Measurements from ENCODE around the gene BIRC3.
"Not testable (repeated sequence)": the region's sequence is repeated elsewhere in the genome, so short reads cannot be mapped to it uniquely, and the experiment has no call there.

BIRC3 gene

GRCh38 chr11:102368472-102368871, 51.2 kb downstream of the BIRC3 start:
- H3K79me2 ChIP-seq (ENCODE audit: insufficient read depth, low read length), result no peaks in the 10 kb centered on the region
- H3K9ac ChIP-seq (ENCODE audit: low read length), result no peak overlapping the region

GRCh38 chr11:102374633-102375424, 57.5 kb downstream of the BIRC3 start:
- H2AFZ ChIP-seq (ENCODE audit: low read length); H3K79me2 ChIP-seq (ENCODE audit: insufficient read depth, low read length): not testable (repeated sequence)

More at GRCh38 chr11:102368472-102368871, 51.2 kb downstream of the BIRC3 start:
- Histone ChIP-seq H3K27ac (ENCODE audit: low read depth, low read length, poor library complexity, severe bottlenecking) (no peak overlapping the region), H3K4me2 (ENCODE audit: low read length) (no peak overlapping the region), H3K9me2 (ENCODE audit: low read depth, low read length) (no peaks in the 10 kb centered on the region), H2AFZ (ENCODE audit: low read length) (no peak overlapping the region), H3K36me3 (ENCODE audit: insufficient read depth, low read length) (peaks cover 42% of the 10 kb centered on the region), H3K9me3 (ENCODE audit: low read length) (no peaks in the 10 kb centered on the region), H3K4me3 (ENCODE audit: low read depth, low read length, poor library complexity, severe bottlenecking) (no peak overlapping the region), H3K4me1 (ENCODE audit: insufficient read depth, low read length, severe bottlenecking) (no peaks in the 10 kb centered on the region), H3F3A (ENCODE audit: insufficient read depth, low read length) (no peaks in the 10 kb centered on the region), H3K27me3 (ENCODE audit: insufficient read depth, low read length) (no peaks in the 10 kb centered on the region), H4K20me1 (ENCODE audit: insufficient read depth, low read length) (no peaks in the 10 kb centered on the region)
- TF ChIP-seq EZH2 (IDR thresholded peaks at IDR 0.05; ENCODE audit: borderline replicate concordance, low read length), result no peak
- TF ChIP-seq CTCF (IDR thresholded peaks at IDR 0.05; ENCODE audit: low read length), result no peak

GRCh38 chr11:102375720-102376399, 58.6 kb downstream of the BIRC3 start:
- Histone ChIP-seq H2AFZ (ENCODE audit: low read length) (no peak overlapping the region), H3K27me3 (ENCODE audit: insufficient read depth, low read length) (no peaks in the 10 kb centered on the region), H3K9ac (ENCODE audit: low read length) (no peak overlapping the region), H3K36me3 (ENCODE audit: insufficient read depth, low read length) (peaks cover 58% of the 10 kb centered on the region), H4K20me1 (ENCODE audit: insufficient read depth, low read length) (no peaks in the 10 kb centered on the region), H3F3A (ENCODE audit: insufficient read depth, low read length) (peaks cover 4% of the 10 kb centered on the region; the same call in 1 of the 2 replicates), H3K27ac (ENCODE audit: low read depth, low read length, poor library complexity, severe bottlenecking) (no peak overlapping the region), H3K9me3 (ENCODE audit: low read length) (no peaks in the 10 kb centered on the region), H3K4me1 (ENCODE audit: insufficient read depth, low read length, severe bottlenecking) (no peaks in the 10 kb centered on the region), H3K4me2 (ENCODE audit: low read length) (no peak overlapping the region), H3K9me2 (ENCODE audit: low read depth, low read length) (no peaks in the 10 kb centered on the region), H3K79me2 (ENCODE audit: insufficient read depth, low read length) (no peaks in the 10 kb centered on the region), H3K4me3 (ENCODE audit: low read depth, low read length, poor library complexity, severe bottlenecking) (no peak overlapping the region)
- TF ChIP-seq CTCF (IDR thresholded peaks at IDR 0.05; ENCODE audit: low read length) (no peak), EZH2 (IDR thresholded peaks at IDR 0.05; ENCODE audit: borderline replicate concordance, low read length) (no peak)

More at GRCh38 chr11:102374633-102375424, 57.5 kb downstream of the BIRC3 start:
- not testable (repeated sequence) for H3K4me3 ChIP-seq (ENCODE audit: low read depth, low read length, poor library complexity, severe bottlenecking); H3K9me3 ChIP-seq (ENCODE audit: low read length); H3F3A ChIP-seq (ENCODE audit: insufficient read depth, low read length); H3K4me2 ChIP-seq (ENCODE audit: low read length); H3K9ac ChIP-seq (ENCODE audit: low read length); H4K20me1 ChIP-seq (ENCODE audit: insufficient read depth, low read length); H3K27ac ChIP-seq (ENCODE audit: low read depth, low read length, poor library complexity, severe bottlenecking); H3K27me3 ChIP-seq (ENCODE audit: insufficient read depth, low read length); H3K9me2 ChIP-seq (ENCODE audit: low read depth, low read length); H3K4me1 ChIP-seq (ENCODE audit: insufficient read depth, low read length, severe bottlenecking)
- peaks cover 48% of the 10 kb centered on the region for H3K36me3 ChIP-seq (ENCODE audit: insufficient read depth, low read length)

All from OCI-LY1 (cell line).